ENCODE measurements around the gene GALNT18. TPM values are rescaled to one million over a fixed set of nuclear protein-coding genes. Genes with fewer than 3 reads are reported as not detected.

The GALNT18 gene
- total RNA-seq, 2 donors from 2014 or later, result 29.4 to 105 TPM

- Histone ChIP-seq H3K4me3 (no peak overlapping the region), H3K9me3 (no peaks in the 10 kb centered on the region), H3K36me3 (no peaks in the 10 kb centered on the region), H3K27ac (no peak overlapping the region), H3K4me1 (replicated peaks) (no peaks in the 10 kb centered on the region), H3K27me3 (replicated peaks; ENCODE audit: insufficient read depth) (no peaks in the 10 kb centered on the region)
- TF ChIP-seq CTCF (IDR thresholded peaks at IDR 0.05), result no peak
- no peak for TF ChIP-seq POLR2AphosphoS5 (IDR thresholded peaks at IDR 0.05)
- no peak for TF ChIP-seq POLR2A (IDR thresholded peaks at IDR 0.05)
- WGBS, result 66% methylated on average over 20 of the region's 20 CpGs
- no peak for DNase-seq (ENCODE audit: low spot score)
- intact Hi-C loops (cut with DNase I), result loop anchor here (10.0 kb wide), 2 partner anchors 221 to 381 kb away; partner anchors contain the start of gene GALNT18
Observed at GRCh38 chr11:11403763-11404725, 217.8 kb downstream of the GALNT18 start.

- DNase-seq (ENCODE audit: low spot score), result no peak
- TF ChIP-seq POLR2A (IDR thresholded peaks at IDR 0.05), result no peak
- no peak for TF ChIP-seq POLR2AphosphoS5 (IDR thresholded peaks at IDR 0.05)
- TF ChIP-seq CTCF (IDR thresholded peaks at IDR 0.05), result no peak
- no peaks in the 10 kb centered on the region for H3K4me1 ChIP-seq (replicated peaks)
- no peaks in the 10 kb centered on the region for H3K27me3 ChIP-seq (replicated peaks; ENCODE audit: insufficient read depth)
- 66% methylated on average over 3 of the region's 3 CpGs for WGBS
- no peak overlapping the region for H3K4me3 ChIP-seq
- H3K9me3 ChIP-seq, result no peaks in the 10 kb centered on the region
- H3K36me3 ChIP-seq, result no peaks in the 10 kb centered on the region
- no peak overlapping the region for H3K27ac ChIP-seq
- intact Hi-C loops (cut with DNase I), result loop anchor here (10.0 kb wide), 2 partner anchors 223 to 383 kb away; partner anchors contain the start of gene GALNT18
Observed at GRCh38 chr11:11401960-11402535, 219.8 kb downstream of the GALNT18 start.

GRCh38 chr11:11400635-11401232 lies 221.1 kb downstream of the GALNT18 start:
- no peaks in the 10 kb centered on the region for H3K27me3 ChIP-seq (replicated peaks; ENCODE audit: insufficient read depth)
- WGBS, result 89% methylated on average over 9 of the region's 9 CpGs
- intact Hi-C loops (cut with DNase I), result loop anchor here (10.0 kb wide), 2 partner anchors 224 to 384 kb away; partner anchors contain the start of gene GALNT18

GRCh38 chr11:11400121-11400520 lies 221.7 kb downstream of the GALNT18 start:
- Histone ChIP-seq H3K36me3 (no peaks in the 10 kb centered on the region), H3K27ac (no peak overlapping the region), H3K4me3 (no peak overlapping the region), H3K27me3 (replicated peaks; ENCODE audit: insufficient read depth) (no peaks in the 10 kb centered on the region), H3K4me1 (replicated peaks) (no peaks in the 10 kb centered on the region), H3K9me3 (no peaks in the 10 kb centered on the region)
- intact Hi-C loops (cut with DNase I), result loop anchor here (10.0 kb wide), 2 partner anchors 225 to 385 kb away; partner anchors contain the start of gene GALNT18
- TF ChIP-seq POLR2A (IDR thresholded peaks at IDR 0.05) (no peak), POLR2AphosphoS5 (IDR thresholded peaks at IDR 0.05) (no peak), CTCF (IDR thresholded peaks at IDR 0.05) (no peak)
- 86% methylated on average over 3 of the region's 3 CpGs for WGBS
- DNase-seq (ENCODE audit: low spot score), result no peak

More at GRCh38 chr11:11400635-11401232, 221.1 kb downstream of the GALNT18 start:
- TF ChIP-seq CTCF (IDR thresholded peaks at IDR 0.05) (no peak), POLR2AphosphoS5 (IDR thresholded peaks at IDR 0.05) (no peak), POLR2A (IDR thresholded peaks at IDR 0.05) (no peak)
- no peak for DNase-seq (ENCODE audit: low spot score)
- Histone ChIP-seq H3K9me3 (no peaks in the 10 kb centered on the region), H3K4me1 (replicated peaks) (no peaks in the 10 kb centered on the region), H3K36me3 (no peaks in the 10 kb centered on the region), H3K4me3 (no peak overlapping the region), H3K27ac (no peak overlapping the region)

All from prostate gland (tissue), 2 donors.